Smooth muscle cell of bladder (primary cell): ENCODE measurements around the gene GRIK5. TPM values are rescaled to one million over a fixed set of nuclear protein-coding genes. Genes with fewer than 3 reads are reported as not detected.

Experiments used
- total RNA-seq: library from RNA; depleted of rRNA; stranded (reverse); fragments of >200 nt; gene quantifications from 2 replicates; pipeline ENCODE4 v1.2.3, GENCODE V29; 2014

Gene GRIK5, protein sequence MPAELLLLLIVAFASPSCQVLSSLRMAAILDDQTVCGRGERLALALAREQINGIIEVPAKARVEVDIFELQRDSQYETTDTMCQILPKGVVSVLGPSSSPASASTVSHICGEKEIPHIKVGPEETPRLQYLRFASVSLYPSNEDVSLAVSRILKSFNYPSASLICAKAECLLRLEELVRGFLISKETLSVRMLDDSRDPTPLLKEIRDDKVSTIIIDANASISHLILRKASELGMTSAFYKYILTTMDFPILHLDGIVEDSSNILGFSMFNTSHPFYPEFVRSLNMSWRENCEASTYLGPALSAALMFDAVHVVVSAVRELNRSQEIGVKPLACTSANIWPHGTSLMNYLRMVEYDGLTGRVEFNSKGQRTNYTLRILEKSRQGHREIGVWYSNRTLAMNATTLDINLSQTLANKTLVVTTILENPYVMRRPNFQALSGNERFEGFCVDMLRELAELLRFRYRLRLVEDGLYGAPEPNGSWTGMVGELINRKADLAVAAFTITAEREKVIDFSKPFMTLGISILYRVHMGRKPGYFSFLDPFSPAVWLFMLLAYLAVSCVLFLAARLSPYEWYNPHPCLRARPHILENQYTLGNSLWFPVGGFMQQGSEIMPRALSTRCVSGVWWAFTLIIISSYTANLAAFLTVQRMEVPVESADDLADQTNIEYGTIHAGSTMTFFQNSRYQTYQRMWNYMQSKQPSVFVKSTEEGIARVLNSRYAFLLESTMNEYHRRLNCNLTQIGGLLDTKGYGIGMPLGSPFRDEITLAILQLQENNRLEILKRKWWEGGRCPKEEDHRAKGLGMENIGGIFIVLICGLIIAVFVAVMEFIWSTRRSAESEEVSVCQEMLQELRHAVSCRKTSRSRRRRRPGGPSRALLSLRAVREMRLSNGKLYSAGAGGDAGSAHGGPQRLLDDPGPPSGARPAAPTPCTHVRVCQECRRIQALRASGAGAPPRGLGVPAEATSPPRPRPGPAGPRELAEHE
- total RNA-seq: not detected in 2 replicates

DNA sequence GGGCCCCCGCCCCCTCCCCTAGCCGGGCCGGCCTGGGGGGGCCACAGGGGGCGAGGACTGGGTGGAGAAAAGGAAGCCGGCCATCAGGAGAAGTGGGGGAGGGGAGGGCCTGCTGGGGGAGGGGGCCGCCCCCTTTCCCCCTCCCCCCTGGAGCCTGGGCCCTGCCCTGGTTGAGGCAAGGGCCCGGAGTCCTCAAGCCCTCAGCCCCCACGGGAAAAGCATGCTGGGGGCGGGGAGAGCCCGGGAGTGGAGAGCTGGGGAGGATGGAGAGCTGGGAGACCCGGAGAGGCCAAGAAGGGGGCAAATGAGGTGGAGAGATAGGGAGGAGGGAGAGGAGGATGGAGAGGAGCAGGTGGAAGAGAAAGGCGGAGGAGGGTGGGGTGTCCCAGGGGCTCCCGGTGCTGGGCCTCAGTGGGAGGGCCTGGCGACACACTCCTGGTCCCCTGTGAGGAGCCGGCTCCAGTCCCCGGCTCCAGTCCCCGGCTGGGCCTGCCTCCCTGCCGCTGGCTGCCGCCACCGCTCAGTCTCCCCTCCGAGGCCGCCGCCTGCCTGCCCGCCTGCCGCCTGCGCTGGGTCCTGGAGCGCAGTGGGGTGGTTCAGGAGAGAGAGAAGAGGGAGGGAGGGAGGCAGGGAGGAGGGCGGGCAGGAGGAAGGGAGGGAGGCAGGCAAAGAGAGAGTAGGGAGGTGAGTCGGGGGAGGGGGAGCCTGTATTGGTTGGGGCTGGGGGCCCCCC is at the start of gene GRIK5:
Gene GRIK5, minus strand, starts transcription at position 588 of the 733 bp plus-strand sequence. CDS start 4,436 bp downstream, outside the sequence.

DNA sequence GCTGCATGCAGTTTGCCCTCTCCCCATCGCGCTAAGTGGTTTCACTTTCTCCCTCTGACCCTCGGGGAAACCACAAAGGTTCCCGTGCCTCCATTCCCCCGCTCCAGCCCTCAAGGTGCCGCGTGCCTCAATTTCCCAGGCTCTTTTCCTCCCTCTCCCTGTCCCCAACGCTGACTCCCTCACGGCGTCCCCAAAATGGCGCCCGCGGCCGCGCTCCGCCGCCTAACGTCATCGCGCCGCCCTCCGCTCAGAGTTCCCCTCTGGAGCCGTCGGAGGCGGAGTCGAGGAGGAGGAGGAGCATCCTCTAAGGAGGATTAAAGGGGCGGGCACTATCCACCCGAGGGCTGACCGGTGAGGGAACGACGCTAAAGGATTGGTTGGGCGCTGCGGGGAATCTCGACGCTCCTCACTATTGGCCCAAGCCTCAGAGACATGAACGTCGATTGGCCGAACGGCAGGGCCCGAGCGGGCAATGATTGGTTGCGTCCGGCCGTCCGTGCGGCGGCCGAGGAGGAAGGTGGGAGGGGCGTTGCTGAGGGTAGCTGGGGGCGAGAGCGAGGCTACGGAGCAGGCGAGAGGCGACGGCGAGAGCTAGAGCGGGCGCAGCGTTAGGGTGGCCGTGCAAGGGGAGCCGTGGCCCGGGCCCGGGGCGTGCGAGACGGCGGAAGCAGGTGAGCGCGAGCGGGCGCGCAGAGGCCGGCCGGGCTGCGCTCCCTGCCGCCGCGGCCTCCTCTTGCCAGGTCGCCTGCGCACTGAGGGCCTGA is 5.8 kb upstream of the GRIK5 start, which contains the start of gene ZNF574:
Gene ZNF574, plus strand, starts transcription at position 551 of the 764 bp plus-strand sequence. CDS start 2,441 bp downstream, outside the sequence.

DNA sequence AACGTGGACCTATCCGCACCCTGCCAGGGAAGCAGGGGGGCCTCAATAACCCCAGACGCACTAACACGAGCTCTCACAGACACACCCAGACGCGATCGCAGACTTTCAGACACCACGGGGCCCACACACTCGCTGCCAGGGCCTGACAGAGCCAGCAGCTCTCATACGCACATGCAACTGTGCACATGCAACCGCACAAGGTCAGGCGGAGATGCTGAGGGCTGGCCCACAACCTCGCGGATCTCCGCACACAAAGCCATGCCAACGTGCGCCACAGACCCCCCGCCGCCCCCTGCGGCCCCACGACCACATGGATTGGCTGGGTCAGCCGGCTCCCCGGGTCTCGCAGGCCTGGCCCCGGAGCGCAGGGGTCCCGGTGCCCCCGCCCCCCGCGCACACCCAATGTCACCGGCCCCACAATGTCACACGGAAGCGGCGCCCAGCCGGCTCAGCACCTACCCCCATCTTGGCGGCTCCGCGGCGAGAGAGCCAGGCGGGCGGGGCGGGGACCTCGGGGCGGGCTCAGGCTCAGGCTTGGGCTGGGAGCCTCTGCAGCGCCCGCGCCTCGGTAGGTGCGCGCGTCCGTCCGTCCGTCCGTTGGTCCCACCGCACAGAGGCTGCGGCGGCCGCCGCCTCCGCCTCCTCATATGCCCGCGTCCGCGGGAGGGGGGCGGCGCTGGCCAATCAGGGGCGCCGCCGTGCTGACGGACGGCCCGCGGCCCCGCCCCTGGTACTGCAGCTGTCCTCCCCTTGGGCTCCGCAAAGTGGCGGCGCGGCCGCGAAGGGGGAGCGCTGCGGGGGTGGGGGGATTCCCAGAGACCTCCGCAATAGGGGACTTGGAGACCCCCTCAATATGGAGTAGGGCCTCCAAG is 76.2 kb downstream of the GRIK5 start, which contains the start of gene ATP1A3:
Gene ATP1A3, minus strand, starts transcription at position 619 of the 872 bp plus-strand sequence. Its CDS starts 154 bp downstream, at position 465.

DNA sequence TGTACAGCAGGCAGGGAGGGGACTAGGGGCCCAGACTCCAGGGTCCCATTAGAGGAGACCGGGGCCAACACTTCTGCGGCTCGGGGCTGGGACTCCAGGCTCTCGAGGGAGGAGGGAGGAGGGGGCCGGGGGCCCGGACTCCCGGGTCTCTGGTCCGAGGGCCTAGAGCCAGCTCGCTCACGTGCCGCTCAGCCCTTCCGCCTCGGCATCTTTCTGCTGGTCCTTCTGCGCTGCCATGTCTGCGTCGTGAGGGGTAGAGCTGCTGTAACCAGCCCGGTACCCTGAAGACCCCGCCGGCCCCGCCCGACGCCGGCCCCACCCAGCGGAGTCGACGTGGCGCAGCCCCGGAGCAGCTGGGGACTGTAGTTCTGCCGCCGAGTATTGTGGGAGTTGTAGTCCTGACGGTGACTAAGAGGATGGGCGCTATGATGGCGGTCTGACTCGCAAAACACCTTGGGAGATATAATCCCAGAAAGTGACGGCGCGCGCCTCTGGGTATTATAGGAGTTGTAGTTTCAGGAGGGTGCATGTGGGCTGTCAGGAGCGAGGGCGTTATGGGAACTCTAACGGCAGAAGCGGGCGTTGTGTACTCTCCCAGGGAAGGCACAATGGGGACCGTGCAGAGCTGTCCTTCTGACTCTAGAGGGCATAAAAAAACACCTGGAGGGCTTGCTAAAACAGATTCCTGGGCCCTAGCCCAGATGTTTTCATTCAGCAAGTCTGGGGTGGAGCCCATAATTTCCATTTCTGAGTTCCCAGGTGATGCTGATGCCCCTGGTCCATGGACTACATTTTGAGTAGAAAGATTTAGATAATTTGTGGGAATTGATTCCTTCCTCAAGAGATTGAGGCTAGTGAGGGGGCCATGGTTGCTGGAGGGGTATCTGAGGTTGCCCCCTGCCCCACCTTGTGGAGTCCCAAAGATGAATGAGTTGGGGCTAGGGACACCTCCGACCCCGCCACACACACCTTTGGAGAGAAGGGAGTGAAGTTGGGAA is 110.7 kb downstream of the GRIK5 start, which contains the start of gene RABAC1:
Gene RABAC1, minus strand, starts transcription at position 266 of the 998 bp plus-strand sequence. Its CDS starts 29 bp downstream, at position 237.

Other genes with a start within 250 kb of the GRIK5 start
- gene LYPD4, start 225.5 kb downstream of the GRIK5 start, total RNA-seq: not detected in 2 replicates
- gene DMRTC2, start 225.2 kb downstream of the GRIK5 start, total RNA-seq: not detected in 2 replicates
- 1,503 and 2,258 TPM in 2 replicates for gene RPS19, start 210.0 kb downstream of the GRIK5 start, total RNA-seq
- not detected in 2 replicates for gene CD79A, start 192.9 kb downstream of the GRIK5 start, total RNA-seq
- 23.9 and 26.2 TPM in 2 replicates for gene ARHGEF1, start 187.0 kb downstream of the GRIK5 start, total RNA-seq
- gene ERFL, start 141.8 kb downstream of the GRIK5 start, total RNA-seq: under 0.01 and 0.09 TPM in 2 replicates
- gene RABAC1, start 110.9 kb downstream of the GRIK5 start, total RNA-seq: 312 and 378 TPM in 2 replicates
- gene ATP1A3, start 76.0 kb downstream of the GRIK5 start, total RNA-seq: under 0.01 and 0.09 TPM in 2 replicates
- 5.4 and 7.1 TPM in 2 replicates for gene ZNF574, start 6.0 kb upstream of the GRIK5 start, total RNA-seq
- gene POU2F2, start 62.2 kb upstream of the GRIK5 start, total RNA-seq: under 0.01 TPM in 2 replicates
- gene DEDD2, start 147.5 kb upstream of the GRIK5 start, total RNA-seq: 13.2 and 13.7 TPM in 2 replicates
- gene ZNF526, start 150.1 kb upstream of the GRIK5 start, total RNA-seq: 5.7 and 8.4 TPM in 2 replicates
- gene GSK3A, start 172.4 kb upstream of the GRIK5 start, total RNA-seq: 5.3 and 7.7 TPM in 2 replicates
- gene ERF, start 184.9 kb upstream of the GRIK5 start, total RNA-seq: 8.1 and 13.7 TPM in 2 replicates
- gene CIC, start 199.0 kb upstream of the GRIK5 start, total RNA-seq: 7.1 and 13.9 TPM in 2 replicates
- 0.09 and 0.14 TPM in 2 replicates for gene PRR19, start 231.9 kb upstream of the GRIK5 start, total RNA-seq
- gene PAFAH1B3, start 232.4 kb upstream of the GRIK5 start, total RNA-seq: 10.8 and 16.1 TPM in 2 replicates
- not detected in 2 replicates for gene TMEM145, start 243.1 kb upstream of the GRIK5 start, total RNA-seq